ENCODE data around the gene CSTF2T.

DNA sequence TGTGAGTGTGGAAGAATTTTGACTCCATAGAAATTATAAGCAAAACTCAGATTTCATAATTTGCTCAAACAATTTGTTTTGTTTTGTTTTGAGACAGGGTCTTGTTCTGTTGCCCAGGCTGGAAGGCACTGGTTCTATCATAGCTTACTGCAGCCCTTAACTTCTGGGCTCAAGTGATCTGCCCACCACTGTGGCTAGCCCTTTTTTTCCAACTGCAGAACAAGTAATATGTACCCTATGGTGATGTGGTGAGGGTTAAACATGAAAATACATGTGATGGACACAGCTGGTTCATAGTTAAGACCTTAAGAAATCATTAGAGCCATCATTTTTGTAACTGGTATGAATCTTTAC lies 31.1 kb downstream of the CSTF2T start:
- TF ChIP-seq CTCF (IDR thresholded peaks at IDR 0.05) (no peak), POLR2A (IDR thresholded peaks at IDR 0.05) (no peak), EP300 (IDR thresholded peaks at IDR 0.05) (no peak)
